Measurements from ENCODE around the gene ZMYM4.

DNA sequence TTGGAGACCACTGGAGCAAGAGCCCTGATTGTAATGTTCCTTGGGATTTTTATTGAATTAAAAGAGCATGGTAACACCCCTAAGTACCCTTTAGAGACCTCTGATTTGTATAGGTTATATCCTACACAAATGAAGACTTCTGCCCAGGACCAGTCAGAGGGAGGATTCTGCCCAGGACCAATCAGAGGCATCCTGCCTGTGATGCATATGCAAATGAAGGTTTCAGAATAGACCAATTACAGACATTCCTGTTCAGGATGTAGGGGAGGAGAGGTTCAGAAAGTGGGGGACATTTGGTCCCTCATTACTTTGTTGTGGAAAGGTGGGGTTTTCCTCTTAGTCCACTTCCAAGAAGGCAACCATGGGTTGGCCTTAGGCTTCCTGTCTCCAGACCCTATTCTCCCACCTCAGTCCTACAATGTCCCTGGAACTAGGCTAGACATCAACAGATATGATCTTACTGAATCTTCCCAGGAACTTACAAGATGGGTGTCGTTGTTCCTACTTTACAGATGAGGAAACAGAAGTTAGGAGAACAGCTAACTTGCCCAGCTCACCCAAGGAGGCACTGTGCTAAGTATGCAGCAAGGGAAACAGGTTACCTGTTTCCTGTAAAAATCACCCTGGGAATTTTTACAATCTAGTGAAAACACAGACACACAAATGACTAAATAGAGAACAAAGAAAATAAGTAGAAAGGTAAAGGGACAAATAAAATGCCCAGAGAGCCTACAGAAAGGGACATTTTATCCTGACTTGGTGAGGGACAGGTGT is 38.7 kb upstream of the ZMYM4 start:
- TF ChIP-seq POLR2AphosphoS5 (IDR thresholded peaks at IDR 0.05; ENCODE audit: low read depth, low read length) (no peak), TAF1 (IDR thresholded peaks at IDR 0.05; ENCODE audit: borderline replicate concordance, insufficient read depth, low read length) (no peak), REST (IDR thresholded peaks at IDR 0.05; ENCODE audit: insufficient read depth in 1 of 2, low read depth in 2 of 2, low read length in 2 of 2) (no peak), SIN3A (IDR thresholded peaks at IDR 0.05; ENCODE audit: borderline replicate concordance, insufficient read depth, low read length) (no peak), FOXP2 (optimal IDR thresholded peaks at IDR 0.05; ENCODE audit: borderline replicate concordance, extremely low read depth, extremely low read length, insufficient read depth) (no peak)
